ENCODE results near the gene SLC22A1.

- no peak for TF ChIP-seq CTCF (IDR thresholded peaks at IDR 0.05; ENCODE audit: poor library complexity)
- TF ChIP-seq EZH2 (IDR thresholded peaks at IDR 0.05; ENCODE audit: borderline replicate concordance): no peak
Measured at GRCh38 chr6:160128879-160129516, 7.4 kb downstream of the SLC22A1 start.
